ENCODE measurements around the gene RAB44. TPM values are rescaled to one million over a fixed set of nuclear protein-coding genes. Genes with fewer than 3 reads are reported as not detected.

Gene RAB44
- total and polyA plus RNA-seq, 2 donors (not counting 1 experiment from before 2014, with no cell fraction given), result 0.15 to 0.16 TPM

GRCh38 chr6:36758516-36759147 is 61.0 kb downstream of the RAB44 start:
- Mint-ChIP-seq H3K4me3 (peak overlapping the region; percentile 66), H3K27me3 (no peaks in the 10 kb centered on the region), H3K9me3 (ENCODE audit: insufficient read depth) (no peaks in the 10 kb centered on the region), H3K27ac (peak overlapping the region; percentile 85), H3K4me1 (peaks cover 62% of the 10 kb centered on the region)
- no peak overlapping the region for H3K4me3 ChIP-seq (ENCODE audit: control extremely low read depth in 1 of 5, extremely low read depth in 1 of 5, insufficient read depth in 1 of 5, low read depth in 2 of 5, low read length in 4 of 5)
- intact Hi-C loops (cut with micrococcal nuclease), result loop anchor here (1.0 to 5.0 kb wide), 7 partner anchors 76 to 456 kb away; partner anchors contain the start of genes FGD2 and STK38
- TF ChIP-seq EZH2 (IDR thresholded peaks at IDR 0.05; ENCODE audit: borderline replicate concordance, insufficient read depth, low read depth, low read length, poor library complexity, severe bottlenecking), result no peak
- no peak for TF ChIP-seq CTCF (IDR thresholded peaks at IDR 0.05)
- H3K4me2 ChIP-seq (replicated peaks; ENCODE audit: low read depth, low read length, poor library complexity, severe bottlenecking), result peak overlapping the region; percentile 89
- H3K27me3 ChIP-seq (replicated peaks in 1 of 4; ENCODE audit: control extremely low read depth in 1 of 4, control insufficient read depth in 3 of 4, insufficient read depth in 4 of 4, low read length in 3 of 4), result no peaks in the 10 kb centered on the region
- H3K9me3 ChIP-seq (ENCODE audit: control extremely low read depth in 1 of 3, control insufficient read depth in 2 of 3, insufficient read depth in 1 of 3, low read length in 2 of 3), result peaks cover 0 to 3% (median 0%) of the 10 kb centered on the region in 3 donors
- WGBS (ENCODE audit: insufficient coverage), result 81% methylated on average over 13 of the region's 15 CpGs
- H2AFZ ChIP-seq (ENCODE audit: insufficient read depth, low read depth, low read length, poor library complexity, severe bottlenecking), result no peak overlapping the region
- DNase-seq, result peak; percentile 63
- POLR2A ChIA-PET, result interaction anchor here (0.5 to 2.2 kb wide), 8 partner anchors 9 to 431 kb away, joined by 3 to 13 read pairs (median 6); partner anchors contain the start of gene CDKN1A
- peak overlapping the region; percentile 32 to 95 for H3K27ac ChIP-seq (ENCODE audit: low read length in 2 of 2)
- ATAC-seq (ENCODE audit: low read depth), result no peak
- CTCF ChIA-PET, result interaction anchor here (0.7 to 9.5 kb wide), 67 partner anchors 10 to 458 kb away, joined by 3 to 215 read pairs (median 5); partner anchors contain the start of genes CDKN1A, PPIL1 and SRSF3
- H3K4me1 ChIP-seq (ENCODE audit: control insufficient read depth in 2 of 2, insufficient read depth in 2 of 2, low read length in 2 of 2), result peaks cover 54 to 68% of the 10 kb centered on the region in 2 donors
- H3K79me2 ChIP-seq (ENCODE audit: control insufficient read depth, insufficient read depth, low read length), result peaks cover 12% of the 10 kb centered on the region
- no peaks in the 10 kb centered on the region for H4K20me1 ChIP-seq (ENCODE audit: control insufficient read depth, insufficient read depth, low read length, poor library complexity, severe bottlenecking)
- peaks cover 0 to 21% of the 10 kb centered on the region in 2 experiments for H3K36me3 ChIP-seq (replicated peaks in 1 of 2; ENCODE audit: control extremely low read depth in 1 of 2, control insufficient read depth in 1 of 2, extremely low read depth in 1 of 2, insufficient read depth in 2 of 2, low read length in 1 of 2)
- no peak overlapping the region for H3K9ac ChIP-seq (ENCODE audit: low read length)
